Measurements from ENCODE around the gene TEX2.
"Not testable (repeated sequence)": the region's sequence is repeated elsewhere in the genome, so short reads cannot be mapped to it uniquely, and the experiment has no call there.

The TEX2 gene

GRCh38 chr17:64208656-64209055, 54.4 kb downstream of the TEX2 start:
- not testable (repeated sequence) for DNase-seq

- no peak for DNase-seq
Measured at GRCh38 chr17:64205804-64206203, 57.3 kb downstream of the TEX2 start.

- no peak for DNase-seq
Measured at GRCh38 chr17:64203630-64204029, 59.4 kb downstream of the TEX2 start.

GRCh38 chr17:64202683-64203344, 60.2 kb downstream of the TEX2 start:
- DNase-seq, result no peak

GRCh38 chr17:64200080-64201032, 62.7 kb downstream of the TEX2 start:
- DNase-seq, result no peak

GRCh38 chr17:64198331-64199090, 64.5 kb downstream of the TEX2 start:
- no peak for DNase-seq

- no peak for DNase-seq
Measured at GRCh38 chr17:64196601-64197000, 66.5 kb downstream of the TEX2 start.

GRCh38 chr17:64193561-64193960, 69.5 kb downstream of the TEX2 start:
- DNase-seq, result no peak

- DNase-seq, result no peak
Measured at GRCh38 chr17:64192589-64192988, 70.5 kb downstream of the TEX2 start.

- no peak for DNase-seq
Measured at GRCh38 chr17:64190472-64190871, 72.6 kb downstream of the TEX2 start.

GRCh38 chr17:64188088-64188487, 75.0 kb downstream of the TEX2 start:
- no peak for DNase-seq

- DNase-seq, result no peak
Measured at GRCh38 chr17:64187093-64187895, 75.8 kb downstream of the TEX2 start.

- no peak for DNase-seq
Measured at GRCh38 chr17:64186171-64187092, 76.6 kb downstream of the TEX2 start.

GRCh38 chr17:64185557-64185956, 77.5 kb downstream of the TEX2 start:
- DNase-seq, result not testable (repeated sequence)

GRCh38 chr17:64185101-64185500, 78.0 kb downstream of the TEX2 start:
- no peak for DNase-seq

- no peak for DNase-seq
Measured at GRCh38 chr17:64183815-64184214, 79.2 kb downstream of the TEX2 start.

GRCh38 chr17:64182325-64183012, 80.6 kb downstream of the TEX2 start:
- no peak for DNase-seq

GRCh38 chr17:64180089-64181073, 82.7 kb downstream of the TEX2 start:
- DNase-seq, result no peak

- DNase-seq, result not testable (repeated sequence)
Measured at GRCh38 chr17:64179024-64179423, 84.0 kb downstream of the TEX2 start.
